ENCODE measurements around the gene ARCN1.

Gene ARCN1

DNA sequence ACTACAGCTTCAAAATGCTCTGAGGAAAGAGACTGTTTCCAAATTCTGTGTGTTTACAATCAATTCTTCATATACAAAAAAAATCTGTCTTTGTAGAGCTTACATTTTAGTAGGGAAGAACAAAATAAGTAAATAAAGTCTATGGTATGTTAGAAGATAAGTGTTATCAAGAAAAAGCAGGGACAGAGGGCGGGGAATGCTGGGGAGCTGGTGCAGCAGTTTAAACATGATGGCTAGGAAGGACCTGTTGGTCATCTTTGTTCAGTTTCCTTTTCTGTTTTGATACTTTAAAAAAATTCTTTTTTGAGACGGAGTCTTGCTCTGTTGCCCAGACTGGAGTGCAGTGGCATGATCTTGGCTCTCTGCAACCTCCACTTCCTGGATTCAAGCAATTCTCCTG is 25.1 kb upstream of the ARCN1 start:
- no peak overlapping the region for H3K9ac ChIP-seq
- no peaks in the 10 kb centered on the region for H3K27me3 ChIP-seq (ENCODE audit: insufficient read depth, low read depth)
- H4K20me1 ChIP-seq (ENCODE audit: insufficient read depth): no peaks in the 10 kb centered on the region
- H3K36me3 ChIP-seq (ENCODE audit: insufficient read depth): no peaks in the 10 kb centered on the region
- no peak overlapping the region for H3K4me3 ChIP-seq (IDR thresholded peaks at IDR 0.05; ENCODE audit: insufficient read depth, low read depth, low read length)
- no peaks in the 10 kb centered on the region for H3K79me2 ChIP-seq (ENCODE audit: insufficient read depth, low read depth)
- no peak overlapping the region for H2AFZ ChIP-seq (ENCODE audit: low read depth)
- H3K4me2 ChIP-seq: no peak overlapping the region
- H3K4me1 ChIP-seq (ENCODE audit: low read depth, poor library complexity, severe bottlenecking): no peaks in the 10 kb centered on the region
- H3K27ac ChIP-seq: no peak overlapping the region
- TF ChIP-seq, protein P1, sequence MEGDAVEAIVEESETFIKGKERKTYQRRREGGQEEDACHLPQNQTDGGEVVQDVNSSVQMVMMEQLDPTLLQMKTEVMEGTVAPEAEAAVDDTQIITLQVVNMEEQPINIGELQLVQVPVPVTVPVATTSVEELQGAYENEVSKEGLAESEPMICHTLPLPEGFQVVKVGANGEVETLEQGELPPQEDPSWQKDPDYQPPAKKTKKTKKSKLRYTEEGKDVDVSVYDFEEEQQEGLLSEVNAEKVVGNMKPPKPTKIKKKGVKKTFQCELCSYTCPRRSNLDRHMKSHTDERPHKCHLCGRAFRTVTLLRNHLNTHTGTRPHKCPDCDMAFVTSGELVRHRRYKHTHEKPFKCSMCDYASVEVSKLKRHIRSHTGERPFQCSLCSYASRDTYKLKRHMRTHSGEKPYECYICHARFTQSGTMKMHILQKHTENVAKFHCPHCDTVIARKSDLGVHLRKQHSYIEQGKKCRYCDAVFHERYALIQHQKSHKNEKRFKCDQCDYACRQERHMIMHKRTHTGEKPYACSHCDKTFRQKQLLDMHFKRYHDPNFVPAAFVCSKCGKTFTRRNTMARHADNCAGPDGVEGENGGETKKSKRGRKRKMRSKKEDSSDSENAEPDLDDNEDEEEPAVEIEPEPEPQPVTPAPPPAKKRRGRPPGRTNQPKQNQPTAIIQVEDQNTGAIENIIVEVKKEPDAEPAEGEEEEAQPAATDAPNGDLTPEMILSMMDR (conservative IDR thresholded peaks at IDR 0.05; ENCODE audit: low read depth, low read length): no peak

DNA sequence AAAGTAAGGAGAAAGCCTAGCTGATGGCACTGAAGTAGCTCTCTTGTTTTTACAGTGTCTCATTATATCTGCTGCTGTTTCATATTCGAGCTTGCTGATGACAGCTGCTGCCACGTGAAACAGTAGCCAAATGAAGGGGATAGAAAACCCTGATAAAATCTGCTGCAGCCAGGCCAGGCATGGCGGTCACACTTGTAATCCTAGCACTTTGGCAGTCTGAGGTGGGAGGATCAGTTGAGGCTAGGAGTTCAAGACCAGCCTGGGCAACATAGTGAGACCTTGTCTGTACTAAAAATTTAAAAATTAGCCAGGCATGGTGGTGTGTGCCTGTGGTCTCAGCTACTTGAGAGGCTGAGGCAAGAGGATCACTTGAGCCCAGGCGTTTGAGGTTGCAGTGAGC is 19.9 kb upstream of the ARCN1 start:
- no peak overlapping the region for H2AFZ ChIP-seq (ENCODE audit: low read depth)
- no peak overlapping the region for H3K4me2 ChIP-seq
- no peaks in the 10 kb centered on the region for H3K36me3 ChIP-seq (ENCODE audit: insufficient read depth)
- no peaks in the 10 kb centered on the region for H4K20me1 ChIP-seq (ENCODE audit: insufficient read depth)
- H3K79me2 ChIP-seq (ENCODE audit: insufficient read depth, low read depth): no peaks in the 10 kb centered on the region
- H3K27ac ChIP-seq: no peak overlapping the region
- no peaks in the 10 kb centered on the region for H3K4me1 ChIP-seq (ENCODE audit: low read depth, poor library complexity, severe bottlenecking)
- no peaks in the 10 kb centered on the region for H3K27me3 ChIP-seq (ENCODE audit: insufficient read depth, low read depth)
- TF ChIP-seq, protein P1 (conservative IDR thresholded peaks at IDR 0.05; ENCODE audit: low read depth, low read length): no peak
- H3K9ac ChIP-seq: no peak overlapping the region
- H3K4me3 ChIP-seq (IDR thresholded peaks at IDR 0.05; ENCODE audit: insufficient read depth, low read depth, low read length): no peak overlapping the region

GRCh38 chr11:118560806-118561205 is 11.4 kb upstream of the ARCN1 start:
- H3K36me3 ChIP-seq (ENCODE audit: insufficient read depth): no peaks in the 10 kb centered on the region
- no peaks in the 10 kb centered on the region for H3K27me3 ChIP-seq (ENCODE audit: insufficient read depth, low read depth)
- no peak overlapping the region for H2AFZ ChIP-seq (ENCODE audit: low read depth)
- no peaks in the 10 kb centered on the region for H3K4me1 ChIP-seq (ENCODE audit: low read depth, poor library complexity, severe bottlenecking)
- no peak overlapping the region for H3K27ac ChIP-seq
- H3K79me2 ChIP-seq (ENCODE audit: insufficient read depth, low read depth): no peaks in the 10 kb centered on the region
- no peak overlapping the region for H3K4me2 ChIP-seq
- TF ChIP-seq, protein P1 (conservative IDR thresholded peaks at IDR 0.05; ENCODE audit: low read depth, low read length): no peak
- H3K9ac ChIP-seq: no peak overlapping the region
- no peaks in the 10 kb centered on the region for H4K20me1 ChIP-seq (ENCODE audit: insufficient read depth)
- no peak overlapping the region for H3K4me3 ChIP-seq (IDR thresholded peaks at IDR 0.05; ENCODE audit: insufficient read depth, low read depth, low read length)

DNA sequence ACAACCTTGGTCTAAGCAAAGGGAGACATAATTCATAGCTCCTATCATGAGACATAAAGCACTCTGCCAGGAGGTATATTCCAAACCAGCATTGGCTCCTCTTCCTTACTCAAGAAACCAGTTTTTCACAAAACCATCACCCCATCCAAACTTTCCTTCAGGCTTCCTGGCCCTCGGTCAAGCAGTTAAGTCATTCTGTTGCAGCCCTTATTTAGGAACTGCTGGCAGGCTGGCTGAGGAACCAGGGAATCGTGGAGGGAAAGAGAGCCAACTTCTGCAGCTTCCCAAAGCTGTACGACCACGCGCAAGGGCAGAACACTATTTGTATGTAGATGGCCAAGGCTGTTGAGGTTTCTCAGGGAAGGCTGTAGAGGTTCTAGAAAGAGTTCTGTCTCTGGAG is 7.2 kb upstream of the ARCN1 start:
- no peaks in the 10 kb centered on the region for H3K79me2 ChIP-seq (ENCODE audit: insufficient read depth, low read depth)
- H4K20me1 ChIP-seq (ENCODE audit: insufficient read depth): no peaks in the 10 kb centered on the region
- TF ChIP-seq, protein P1 (conservative IDR thresholded peaks at IDR 0.05; ENCODE audit: low read depth, low read length): no peak
- H3K4me3 ChIP-seq (IDR thresholded peaks at IDR 0.05; ENCODE audit: insufficient read depth, low read depth, low read length): no peak overlapping the region
- H3K27ac ChIP-seq: no peak overlapping the region
- no peak overlapping the region for H3K9ac ChIP-seq
- no peaks in the 10 kb centered on the region for H3K27me3 ChIP-seq (ENCODE audit: insufficient read depth, low read depth)
- H2AFZ ChIP-seq (ENCODE audit: low read depth): no peak overlapping the region
- H3K4me1 ChIP-seq (ENCODE audit: low read depth, poor library complexity, severe bottlenecking): no peaks in the 10 kb centered on the region
- no peaks in the 10 kb centered on the region for H3K36me3 ChIP-seq (ENCODE audit: insufficient read depth)
- H3K4me2 ChIP-seq: no peak overlapping the region

Measured in KMS-11 (cell line).